ENCODE results near the gene PRKN.

The PRKN gene

GRCh38 chr6:162069995-162070394, 657.6 kb downstream of the PRKN start:
- no peak for TF ChIP-seq CTCF (conservative IDR thresholded peaks at IDR 0.05)
- no peak overlapping the region for H3K27ac ChIP-seq

- no peak for TF ChIP-seq CTCF (conservative IDR thresholded peaks at IDR 0.05)
Measured at GRCh38 chr6:162068340-162068739, 659.2 kb downstream of the PRKN start.

GRCh38 chr6:162063666-162064065, 663.9 kb downstream of the PRKN start:
- TF ChIP-seq CTCF (conservative IDR thresholded peaks at IDR 0.05): no peak
- H3K27ac ChIP-seq: no peak overlapping the region

More at GRCh38 chr6:162068340-162068739, 659.2 kb downstream of the PRKN start:
- H3K27ac ChIP-seq: no peak overlapping the region

- no peak for TF ChIP-seq CTCF (conservative IDR thresholded peaks at IDR 0.05)
- no peak overlapping the region for H3K27ac ChIP-seq
Measured at GRCh38 chr6:162058281-162058875, 669.2 kb downstream of the PRKN start.

GRCh38 chr6:162056745-162057144, 670.8 kb downstream of the PRKN start:
- TF ChIP-seq CTCF (conservative IDR thresholded peaks at IDR 0.05): no peak
- no peak overlapping the region for H3K27ac ChIP-seq

GRCh38 chr6:162056061-162056460, 671.5 kb downstream of the PRKN start:
- no peak for TF ChIP-seq CTCF (conservative IDR thresholded peaks at IDR 0.05)
- no peak overlapping the region for H3K27ac ChIP-seq

GRCh38 chr6:162055365-162055764, 672.2 kb downstream of the PRKN start:
- H3K27ac ChIP-seq: no peak overlapping the region
- TF ChIP-seq CTCF (conservative IDR thresholded peaks at IDR 0.05): no peak

Data from VCaP (cell line).